ENCODE measurements around the gene GINM1.

Gene GINM1

GRCh38 chr6:149565527-149566409 lies at the start of gene GINM1:
GINM1 (plus strand) TSS chr6:149566375; CDS start chr6:149566415, 40 bp downstream.
- peak; percentile 98 for DNase-seq

- DNase-seq = no peak
Observed at GRCh38 chr6:149529650-149530049, 36.5 kb upstream of the GINM1 start.

GRCh38 chr6:149534742-149535141 lies 31.4 kb upstream of the GINM1 start:
- no peak for DNase-seq

- no peak for DNase-seq
Observed at GRCh38 chr6:149541139-149541538, 25.0 kb upstream of the GINM1 start.

- DNase-seq = no peak
Observed at GRCh38 chr6:149544646-149545257, 21.4 kb upstream of the GINM1 start.

GRCh38 chr6:149545258-149545753 lies 20.9 kb upstream of the GINM1 start:
- DNase-seq = peak; percentile 70

GRCh38 chr6:149545754-149546471 lies 20.3 kb upstream of the GINM1 start, which contains the start of gene PPIL4:
PPIL4 (minus strand) TSS chr6:149546043; CDS start chr6:149546005, 38 bp downstream.
- DNase-seq = peak; percentile 99

GRCh38 chr6:149551920-149552319 lies 14.3 kb upstream of the GINM1 start:
- DNase-seq = no peak

GRCh38 chr6:149558029-149558428 lies 8.1 kb upstream of the GINM1 start:
- no peak for DNase-seq

- no peak for DNase-seq
Observed at GRCh38 chr6:149559389-149559788, 6.8 kb upstream of the GINM1 start.

GRCh38 chr6:149560736-149561135 lies 5.4 kb upstream of the GINM1 start:
- DNase-seq = no peak

GRCh38 chr6:149563203-149563927 lies 2.8 kb upstream of the GINM1 start:
- no peak for DNase-seq

GRCh38 chr6:149563928-149564325 lies 2.2 kb upstream of the GINM1 start:
- no peak for DNase-seq

GRCh38 chr6:149566410-149567193 lies 427 bp downstream of the GINM1 start:
- DNase-seq = peak; percentile 76

GRCh38 chr6:149567194-149567586 lies 1.0 kb downstream of the GINM1 start:
- DNase-seq = no peak

GRCh38 chr6:149567945-149568585 lies 1.9 kb downstream of the GINM1 start:
- no peak for DNase-seq

- no peak for DNase-seq
Observed at GRCh38 chr6:149580880-149581279, 14.7 kb downstream of the GINM1 start.

- no peak for DNase-seq
Observed at GRCh38 chr6:149581349-149581748, 15.2 kb downstream of the GINM1 start.

GRCh38 chr6:149586149-149586548 lies 20.0 kb downstream of the GINM1 start:
- DNase-seq = no peak

- no peak for DNase-seq
Observed at GRCh38 chr6:149592983-149593382, 26.8 kb downstream of the GINM1 start.

- DNase-seq = no peak
Observed at GRCh38 chr6:149593408-149593807, 27.2 kb downstream of the GINM1 start.

Measured in activated CD8-positive, alpha-beta memory T cell treated with anti-CD3 and anti-CD28 coated beads, Interleukin-2, amount 50 U/mL, for 48 hours (primary cell).